Activated CD4-positive, alpha-beta T cell treated with anti-CD3 and anti-CD28 coated beads, Interleukin-2, amount 10 ng/mL, durations not matched to agents 7 days and 5 days (primary cell): ENCODE results near the gene EIF5A. TPM values are rescaled to one million over a fixed set of nuclear protein-coding genes. Genes with fewer than 3 reads are reported as not detected.
"Not testable (repeated sequence)": the region's sequence is repeated elsewhere in the genome, so short reads cannot be mapped to it uniquely, and the experiment has no call there.

Experiments used
- CTCF ChIA-PET: fragments of 350-600 bp; sonication (Branson Sonifier 250); formaldehyde crosslinking; loops from one replicate; lab custom pipeline; 2021; ENCODE audit warnings: antibody characterized with exemption; lab: Charles Lee
- POLR2A ChIA-PET: fragments of 350-600 bp; sonication (Branson Sonifier 250); formaldehyde crosslinking; loops from one replicate; lab custom pipeline; 2021; ENCODE audit warnings: antibody characterized with exemption; lab: Charles Lee
- DNase-seq: peaks from one replicate; pipeline ENCODE4 v3.0.0-alpha.2; 2020
- H3K27ac Mint-ChIP-seq: one replicate; pipeline ENCODE4 v1.8.0; 2021; ENCODE audit warnings: mild to moderate bottlenecking, moderate library complexity, mixed read lengths
- H3K27me3 Mint-ChIP-seq: one replicate; pipeline ENCODE4 v1.8.0; 2021; ENCODE audit warnings: mixed read lengths
- H3K36me3 Mint-ChIP-seq: one replicate; pipeline ENCODE4 v1.8.0; 2021; ENCODE audit warnings: low read depth, mixed read lengths
- H3K4me1 Mint-ChIP-seq: one replicate; pipeline ENCODE4 v1.8.0; 2021; ENCODE audit warnings: mixed read lengths
- H3K4me3 Mint-ChIP-seq: one replicate; pipeline ENCODE4 v1.8.0; 2021; ENCODE audit warnings: mild to moderate bottlenecking, moderate library complexity, mixed read lengths
- H3K9me3 Mint-ChIP-seq: one replicate; pipeline ENCODE4 v1.8.0; 2021; ENCODE audit warnings: mixed read lengths
- total RNA-seq, 2 experiments: library from RNA; stranded (reverse); gene quantifications; one replicate each; pipeline ENCODE4 v1.2.3, GENCODE V29; 2021

EIF5A gene
- total RNA-seq, 2 experiments from 2014 or later = 470 to 502 TPM

GRCh38 chr17:7329374-7329996 is 22.1 kb downstream of the EIF5A start:
- POLR2A ChIA-PET = interaction anchor here (0.7 to 1.1 kb wide), 4 partner anchors 9 to 254 kb away, joined by 3 to 6 read pairs (median 3); partner anchors contain the start of genes GPS2 and MPDU1
- Mint-ChIP-seq H3K9me3 (no peaks in the 10 kb centered on the region), H3K27ac (peak overlapping the region; percentile 98), H3K27me3 (no peaks in the 10 kb centered on the region), H3K36me3 (peaks cover 8% of the 10 kb centered on the region), H3K4me3 (peak overlapping the region; percentile 87), H3K4me1 (peaks cover 57% of the 10 kb centered on the region)
- CTCF ChIA-PET = interaction anchor here (1.0 to 4.7 kb wide), 12 partner anchors 12 to 254 kb away, joined by 3 to 19 read pairs (median 4); partner anchors contain the start of genes MPDU1, SENP3, TMEM102 and TMEM95
- DNase-seq = peak; percentile 97

- Mint-ChIP-seq H3K4me3 (peak overlapping the region; percentile 87), H3K9me3 (no peaks in the 10 kb centered on the region), H3K27ac (peak overlapping the region; percentile 98), H3K4me1 (peaks cover 60% of the 10 kb centered on the region), H3K36me3 (peaks cover 6% of the 10 kb centered on the region), H3K27me3 (no peaks in the 10 kb centered on the region)
- peak; percentile 86 for DNase-seq
- CTCF ChIA-PET = interaction anchor here (0.7 to 4.7 kb wide), 13 partner anchors 11 to 253 kb away, joined by 3 to 19 read pairs (median 4); partner anchors contain the start of genes MPDU1, SENP3, TMEM102 and TMEM95
- POLR2A ChIA-PET = interaction anchor here (0.7 to 1.1 kb wide), 4 partner anchors 9 to 254 kb away, joined by 3 to 6 read pairs (median 3); partner anchors contain the start of genes GPS2 and MPDU1
Measured at GRCh38 chr17:7329997-7330637, 22.7 kb downstream of the EIF5A start.

- DNase-seq = no peak
- Mint-ChIP-seq H3K9me3 (no peaks in the 10 kb centered on the region), H3K36me3 (peaks cover 6% of the 10 kb centered on the region), H3K4me1 (peaks cover 65% of the 10 kb centered on the region), H3K27ac (peak overlapping the region; percentile 98), H3K27me3 (no peaks in the 10 kb centered on the region), H3K4me3 (peak overlapping the region; percentile 87)
- POLR2A ChIA-PET = no interaction called here
- CTCF ChIA-PET = interaction anchor here (0.7 to 4.7 kb wide), 8 partner anchors 14 to 231 kb away, joined by 3 to 19 read pairs (median 5); partner anchors contain the start of genes SENP3, TMEM102 and TMEM95
Measured at GRCh38 chr17:7330638-7331015, 23.2 kb downstream of the EIF5A start.

DNA sequence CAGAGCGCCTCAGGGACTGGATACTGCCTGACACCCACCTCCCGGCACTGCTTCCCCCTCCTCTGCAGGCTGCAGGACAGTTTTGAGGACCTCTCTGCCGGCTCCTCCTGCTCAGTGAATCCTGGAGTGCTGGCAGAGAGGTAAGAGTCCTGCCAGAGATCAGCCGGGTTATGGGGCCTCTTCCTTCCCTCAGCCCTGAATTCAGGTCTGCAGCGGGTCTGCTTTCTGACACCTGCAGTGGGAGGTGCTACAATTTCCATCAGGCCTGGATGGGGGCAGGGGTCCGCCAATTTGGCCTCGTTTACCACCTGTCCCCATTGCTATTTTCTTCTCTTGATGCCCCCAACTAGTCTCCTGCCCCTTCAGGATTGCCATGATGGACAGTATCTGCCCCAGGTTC is 24.7 kb downstream of the EIF5A start:
- Mint-ChIP-seq H3K36me3 (peaks cover 3% of the 10 kb centered on the region), H3K27ac (peak overlapping the region; percentile 91), H3K9me3 (no peaks in the 10 kb centered on the region), H3K27me3 (no peaks in the 10 kb centered on the region), H3K4me3 (peak overlapping the region; percentile 53), H3K4me1 (peaks cover 68% of the 10 kb centered on the region)
- ChIA-PET POLR2A (no interaction called here), CTCF (interaction anchor here (0.8 to 4.7 kb wide), 3 partner anchors 12 to 104 kb away, joined by 3 to 19 read pairs (median 10); partner anchors contain the start of gene TMEM102)
- DNase-seq = no peak

DNA sequence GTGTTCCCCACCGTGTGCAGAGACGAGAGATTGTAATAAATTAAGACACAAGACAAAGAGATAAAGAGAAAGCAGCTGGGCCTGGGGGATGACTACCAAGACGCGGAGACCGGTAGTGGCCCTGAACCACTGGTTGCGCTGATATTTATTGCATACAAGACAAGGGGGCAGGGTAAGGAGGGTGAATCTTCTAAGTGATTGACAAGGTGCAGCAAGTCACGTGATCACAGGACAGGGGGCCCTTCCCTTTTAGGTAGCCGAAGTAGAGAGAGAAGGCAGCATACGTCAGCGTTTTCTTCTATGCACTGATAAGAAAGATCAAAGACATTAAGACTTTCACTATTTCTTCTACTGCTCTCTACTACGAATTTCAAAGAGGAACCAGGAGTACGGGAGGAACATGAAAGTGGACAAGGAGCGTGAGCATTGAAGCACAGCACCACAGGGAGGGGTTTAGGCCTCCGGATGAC is 25.2 kb downstream of the EIF5A start:
- POLR2A ChIA-PET, H3K36me3 Mint-ChIP-seq, H3K27me3 Mint-ChIP-seq, H3K9me3 Mint-ChIP-seq: not testable (repeated sequence)
- peak; percentile 61 for DNase-seq
- peak overlapping the region; percentile 91 for H3K27ac Mint-ChIP-seq
- peak overlapping the region; percentile 53 for H3K4me3 Mint-ChIP-seq
- H3K4me1 Mint-ChIP-seq = peaks cover 68% of the 10 kb centered on the region
- CTCF ChIA-PET = interaction anchor here (0.8 to 4.7 kb wide), 2 partner anchors 12 to 23 kb away, joined by 3 to 19 read pairs; no protein-coding TSS in a partner anchor

DNA sequence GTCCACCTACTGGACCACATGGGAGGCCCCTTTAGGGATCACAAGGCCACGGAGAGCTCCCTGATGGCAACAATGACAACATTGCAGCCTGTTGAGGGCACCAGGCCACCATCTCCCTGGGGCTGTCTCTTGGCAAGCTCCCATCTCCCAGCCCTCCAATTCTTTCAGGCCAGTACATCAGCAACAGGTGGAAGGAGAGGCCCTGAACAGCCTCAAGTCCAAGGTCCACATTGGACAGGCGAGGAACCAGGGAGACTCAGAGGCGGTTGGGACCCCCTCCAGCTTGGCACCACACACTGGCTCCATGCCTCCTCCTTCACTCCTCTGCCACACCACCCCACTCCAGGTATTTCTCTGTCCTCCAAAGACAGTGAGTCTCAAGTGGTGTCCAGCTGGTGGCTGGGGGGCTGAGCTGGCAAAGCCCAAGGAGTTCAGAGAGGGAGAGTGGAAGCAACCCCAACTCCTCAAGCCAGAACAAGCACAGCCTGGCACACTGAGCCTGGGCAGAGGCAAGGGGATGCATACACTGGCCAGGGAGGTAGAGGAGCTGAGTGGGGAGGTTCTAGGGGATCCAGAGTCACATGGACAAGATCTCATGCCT is 27.6 kb downstream of the EIF5A start:
- Mint-ChIP-seq H3K4me1 (peaks cover 66% of the 10 kb centered on the region), H3K27ac (peak overlapping the region; percentile 97), H3K27me3 (no peaks in the 10 kb centered on the region), H3K36me3 (peaks cover 23% of the 10 kb centered on the region), H3K4me3 (peak overlapping the region; percentile 91), H3K9me3 (no peaks in the 10 kb centered on the region)
- DNase-seq = no peak
- ChIA-PET POLR2A (no interaction called here), CTCF (interaction anchor here (0.9 to 3.4 kb wide), 7 partner anchors 10 to 225 kb away, joined by 3 to 29 read pairs (median 5); partner anchors contain the start of genes KCTD11 and TMEM95)

GRCh38 chr17:7335765-7336164 is 28.3 kb downstream of the EIF5A start:
- H3K4me3 Mint-ChIP-seq = peak overlapping the region; percentile 91
- peaks cover 66% of the 10 kb centered on the region for H3K4me1 Mint-ChIP-seq
- CTCF ChIA-PET = interaction anchor here (0.7 to 3.7 kb wide), 11 partner anchors 9 to 225 kb away, joined by 3 to 29 read pairs (median 6); partner anchors contain the start of genes KCTD11 and TMEM95
- POLR2A ChIA-PET = interaction anchor here (0.7 to 1.1 kb wide), 3 partner anchors 15 to 238 kb away, joined by 3 to 5 read pairs (median 4); no protein-coding TSS in a partner anchor
- DNase-seq, H3K27me3 Mint-ChIP-seq, H3K9me3 Mint-ChIP-seq: not testable (repeated sequence)
- H3K36me3 Mint-ChIP-seq = peaks cover 27% of the 10 kb centered on the region
- peak overlapping the region; percentile 97 for H3K27ac Mint-ChIP-seq

- no peaks in the 10 kb centered on the region for H3K9me3 Mint-ChIP-seq
Measured at GRCh38 chr17:7336240-7337175, 29.1 kb downstream of the EIF5A start, which contains the start of gene ACAP1. ACAP1 (plus strand) TSS chr17:7336529; CDS start chr17:7336735, 206 bp downstream.

DNA sequence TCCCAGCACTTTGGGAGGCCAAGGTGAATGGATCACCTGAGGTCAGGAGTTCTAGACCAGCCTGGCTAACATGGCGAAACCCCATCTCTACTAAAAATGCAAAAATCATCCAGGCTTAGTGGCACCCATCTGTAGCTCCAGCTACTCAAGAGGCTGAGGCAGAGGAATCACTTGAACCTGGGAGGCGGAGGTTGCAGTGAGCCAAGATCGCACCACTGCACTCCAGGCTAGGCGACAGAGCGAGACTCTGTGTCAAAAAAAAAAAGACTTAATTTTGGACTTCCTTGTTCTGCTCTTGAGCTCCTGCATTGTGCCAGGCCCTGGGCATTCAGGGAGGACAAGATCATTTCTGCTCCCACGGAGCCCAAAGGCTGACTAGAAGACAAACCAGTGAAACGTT is 30.2 kb downstream of the EIF5A start:
- DNase-seq, POLR2A ChIA-PET, H3K9me3 Mint-ChIP-seq, H3K27me3 Mint-ChIP-seq: not testable (repeated sequence)
- Mint-ChIP-seq H3K27ac (peak overlapping the region; percentile 97), H3K4me3 (peak overlapping the region; percentile 91), H3K36me3 (peaks cover 39% of the 10 kb centered on the region), H3K4me1 (peaks cover 60% of the 10 kb centered on the region)
- CTCF ChIA-PET = interaction anchor here (0.6 to 3.7 kb wide), 14 partner anchors 11 to 351 kb away, joined by 3 to 29 read pairs (median 4); partner anchors contain the start of genes GPS2, KCTD11, TMEM95 and WRAP53

More at GRCh38 chr17:7336240-7337175, 29.1 kb downstream of the EIF5A start, which contains the start of gene ACAP1:
- ChIA-PET CTCF (interaction anchor here (0.7 to 3.7 kb wide), 17 partner anchors 10 to 352 kb away, joined by 3 to 29 read pairs (median 4); partner anchors contain the start of genes GPS2, KCTD11, TMEM95 and WRAP53), POLR2A (interaction anchor here (0.6 to 1.2 kb wide), 7 partner anchors 11 to 870 kb away, joined by 3 to 5 read pairs (median 3); no protein-coding TSS in a partner anchor)
- H3K27me3 Mint-ChIP-seq = no peaks in the 10 kb centered on the region
- H3K36me3 Mint-ChIP-seq = peaks cover 30% of the 10 kb centered on the region
- peaks cover 66% of the 10 kb centered on the region for H3K4me1 Mint-ChIP-seq
- peak within 1 kb of the TSS; percentile 97 for H3K27ac Mint-ChIP-seq
- peak; percentile 94 for DNase-seq
- peak within 1 kb of the TSS; percentile 91 for H3K4me3 Mint-ChIP-seq

GRCh38 chr17:7340179-7340578 is 32.8 kb downstream of the EIF5A start:
- Mint-ChIP-seq H3K36me3 (peaks cover 55% of the 10 kb centered on the region), H3K4me3 (no peak overlapping the region), H3K9me3 (no peaks in the 10 kb centered on the region), H3K27me3 (no peaks in the 10 kb centered on the region), H3K4me1 (peaks cover 48% of the 10 kb centered on the region), H3K27ac (no peak overlapping the region)
- ChIA-PET CTCF (interaction anchor here (1.5 kb wide), 2 partner anchors 11 to 97 kb away, joined by 3 to 4 read pairs; no protein-coding TSS in a partner anchor), POLR2A (no interaction called here)
- no peak for DNase-seq

DNA sequence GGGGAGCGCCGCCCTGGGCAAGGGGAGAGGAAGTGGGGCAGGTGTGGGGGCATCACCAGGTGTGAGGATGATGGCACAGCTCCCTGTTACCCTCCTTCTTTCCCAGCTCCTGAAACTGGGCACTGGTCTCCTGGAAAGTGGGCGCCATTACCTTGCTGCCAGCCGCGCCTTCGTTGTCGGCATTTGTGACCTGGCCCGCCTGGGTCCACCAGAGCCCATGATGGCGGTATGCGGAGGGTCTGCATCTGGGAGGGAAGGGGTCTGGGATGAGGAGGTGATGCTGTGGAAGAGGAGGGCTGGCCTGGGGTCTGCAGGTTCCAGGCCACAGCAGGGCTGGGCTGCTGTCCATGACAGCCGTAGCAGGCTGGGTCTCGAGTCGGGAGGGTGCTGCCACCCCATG is 34.4 kb downstream of the EIF5A start:
- Mint-ChIP-seq H3K27ac (no peak overlapping the region), H3K4me1 (peaks cover 41% of the 10 kb centered on the region), H3K27me3 (no peaks in the 10 kb centered on the region), H3K4me3 (no peak overlapping the region), H3K36me3 (peaks cover 65% of the 10 kb centered on the region), H3K9me3 (no peaks in the 10 kb centered on the region)
- CTCF ChIA-PET = interaction anchor here (1.0 to 4.2 kb wide), 3 partner anchors 11 to 219 kb away, joined by 3 to 19 read pairs (median 4); partner anchors contain the start of gene NEURL4
- POLR2A ChIA-PET = no interaction called here
- no peak for DNase-seq
